ENCODE data around the gene NR1H3.

DNA sequence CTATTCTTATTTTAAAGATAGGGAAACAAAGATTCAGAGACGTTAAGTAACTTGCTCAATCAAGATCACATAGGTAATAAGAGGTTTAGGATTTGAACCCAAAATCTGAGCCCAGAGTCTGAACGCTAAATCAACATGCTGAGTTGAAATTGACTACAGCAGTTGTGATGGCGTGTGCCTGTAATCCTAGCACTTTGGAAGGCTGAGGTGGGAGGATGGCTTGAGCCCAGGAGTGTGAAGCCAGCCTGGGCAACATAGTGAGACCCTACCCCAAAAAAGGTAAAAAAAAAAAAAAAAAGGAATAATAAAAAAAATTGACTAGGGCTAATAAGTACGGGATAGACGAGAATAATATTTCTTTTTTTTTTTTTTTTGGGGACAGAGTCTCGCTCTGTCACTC lies 1.4 kb upstream of the NR1H3 start:
- TF ChIP-seq TAF1 (IDR thresholded peaks at IDR 0.05; ENCODE audit: borderline replicate concordance, low read depth, low read length): no peak
- TF ChIP-seq POLR2A (IDR thresholded peaks at IDR 0.05; ENCODE audit: low read depth, low read length): no peak

All from GM12892 (cell line).